ENCODE results near the gene TPH2.

The TPH2 gene

DNA sequence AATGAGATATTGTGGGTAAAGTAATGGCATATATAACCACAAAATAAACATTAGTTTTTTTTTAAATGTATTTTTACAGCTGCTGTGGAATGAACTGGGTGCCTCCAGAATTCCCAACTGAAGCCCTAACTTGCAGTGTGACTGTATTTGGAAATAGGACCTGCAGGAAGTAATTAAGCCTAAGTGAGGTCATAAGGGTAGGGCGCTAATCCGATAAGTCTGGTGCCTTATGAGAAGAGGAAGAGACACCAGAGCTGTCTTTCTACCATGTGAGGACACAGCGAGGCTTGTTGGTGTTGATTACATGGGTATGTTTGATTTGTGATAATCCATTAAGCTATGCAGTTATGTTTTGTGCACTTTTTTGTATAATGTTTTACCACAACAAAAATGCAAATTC, 136.8 kb downstream of the TPH2 start:
- DNase-seq (ENCODE audit: insufficient read length, low spot score) (no peak), FAIRE-seq (no peak)
- TF ChIP-seq TAF1 (IDR thresholded peaks at IDR 0.05; ENCODE audit: low read depth, low read length) (no peak), PAX5 (IDR thresholded peaks at IDR 0.05; ENCODE audit: insufficient read depth, low read length, severe bottlenecking) (no peak), SPI1 (IDR thresholded peaks at IDR 0.05; ENCODE audit: low read depth, low read length) (no peak), POU2F2 (IDR thresholded peaks at IDR 0.05; ENCODE audit: low read depth, low read length) (no peak), POLR2AphosphoS5 (IDR thresholded peaks at IDR 0.05; ENCODE audit: low read depth, low read length) (no peak), POLR2A (IDR thresholded peaks at IDR 0.05; ENCODE audit: low read depth, low read length) (no peak)

GRCh38 chr12:72075891-72076557, 137.4 kb downstream of the TPH2 start:
- TF ChIP-seq POLR2AphosphoS5 (IDR thresholded peaks at IDR 0.05; ENCODE audit: low read depth, low read length), result no peak
- TF ChIP-seq TAF1 (IDR thresholded peaks at IDR 0.05; ENCODE audit: low read depth, low read length), result no peak
- TF ChIP-seq SPI1 (IDR thresholded peaks at IDR 0.05; ENCODE audit: low read depth, low read length), result no peak
- TF ChIP-seq PAX5 (IDR thresholded peaks at IDR 0.05; ENCODE audit: insufficient read depth, low read length, severe bottlenecking), result no peak
- FAIRE-seq (no peak), DNase-seq (ENCODE audit: insufficient read length, low spot score) (no peak)

DNA sequence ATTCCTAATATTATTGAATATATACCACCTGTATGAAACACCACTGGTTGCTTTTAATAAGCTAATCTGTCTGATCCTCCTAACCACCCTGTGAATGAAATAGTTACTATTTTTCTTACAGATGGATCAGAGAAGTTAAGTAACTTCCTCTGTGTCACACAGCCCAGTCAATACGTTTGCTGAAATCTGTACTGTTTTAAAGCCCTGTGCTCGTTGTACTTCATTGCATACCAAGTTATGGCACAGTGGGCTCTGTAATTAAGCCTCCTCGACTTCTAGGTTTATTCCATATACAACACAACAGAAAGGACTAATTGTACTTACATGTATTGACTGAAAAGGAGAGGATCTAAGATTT, 137.9 kb downstream of the TPH2 start:
- TF ChIP-seq POLR2A (IDR thresholded peaks at IDR 0.05; ENCODE audit: low read depth, low read length) (no peak), POLR2AphosphoS5 (IDR thresholded peaks at IDR 0.05; ENCODE audit: low read depth, low read length) (no peak), POU2F2 (IDR thresholded peaks at IDR 0.05; ENCODE audit: low read depth, low read length) (no peak), PAX5 (IDR thresholded peaks at IDR 0.05; ENCODE audit: insufficient read depth, low read length, severe bottlenecking) (no peak), TAF1 (IDR thresholded peaks at IDR 0.05; ENCODE audit: low read depth, low read length) (no peak), SPI1 (IDR thresholded peaks at IDR 0.05; ENCODE audit: low read depth, low read length) (no peak)
- DNase-seq (ENCODE audit: insufficient read length, low spot score), result no peak
- FAIRE-seq, result no peak

- DNase-seq (ENCODE audit: insufficient read length, low spot score), result no peak
- no peak for FAIRE-seq
- TF ChIP-seq SPI1 (IDR thresholded peaks at IDR 0.05; ENCODE audit: low read depth, low read length) (no peak), PAX5 (IDR thresholded peaks at IDR 0.05; ENCODE audit: insufficient read depth, low read length, severe bottlenecking) (no peak), POLR2AphosphoS5 (IDR thresholded peaks at IDR 0.05; ENCODE audit: low read depth, low read length) (no peak), TAF1 (IDR thresholded peaks at IDR 0.05; ENCODE audit: low read depth, low read length) (no peak), POU2F2 (IDR thresholded peaks at IDR 0.05; ENCODE audit: low read depth, low read length) (no peak), POLR2A (IDR thresholded peaks at IDR 0.05; ENCODE audit: low read depth, low read length) (no peak)
Observed at GRCh38 chr12:72077111-72077820, 138.6 kb downstream of the TPH2 start.

- no peak for TF ChIP-seq POLR2AphosphoS5 (IDR thresholded peaks at IDR 0.05; ENCODE audit: low read depth, low read length)
- no peak for TF ChIP-seq POLR2A (IDR thresholded peaks at IDR 0.05; ENCODE audit: low read depth, low read length)
- DNase-seq (ENCODE audit: insufficient read length, low spot score), result no peak
- no peak for FAIRE-seq
Observed at GRCh38 chr12:72081777-72082176, 143.1 kb downstream of the TPH2 start.

Data from GM12891 (cell line).